Measurements from ENCODE around the gene SHMT1. TPM values are rescaled to one million over a fixed set of nuclear protein-coding genes. Genes with fewer than 3 reads are reported as not detected.
A peak's percentile ranks its signal among the peaks of the same experiment; 100 is the strongest.

Gene SHMT1
- total and polyA plus RNA-seq, 4 donors: 39.6 to 360 (median 325) TPM

- DNase-seq (ENCODE audit: low spot score): no peak
- TF ChIP-seq FOXA1 (IDR thresholded peaks at IDR 0.05): no peak
- no peak for TF ChIP-seq ATF3 (IDR thresholded peaks at IDR 0.05)
- Histone ChIP-seq H3K36me3 (ENCODE audit: control insufficient read depth in 4 of 4, insufficient read depth in 3 of 4, low read depth in 1 of 4, low read length in 3 of 4) (peaks cover 0 to 8% (median 7%) of the 10 kb centered on the region in 4 donors), H3K9me3 (ENCODE audit: control insufficient read depth in 4 of 4, low read length in 3 of 4) (no peaks in the 10 kb centered on the region), H3K27ac (ENCODE audit: low read depth in 1 of 2, low read length in 2 of 2) (peak overlapping the region; percentile 87 to 92), H3K27me3 (ENCODE audit: control insufficient read depth in 4 of 4, insufficient read depth in 4 of 4, low read length in 3 of 4) (no peaks in the 10 kb centered on the region), H3K4me1 (ENCODE audit: control insufficient read depth in 4 of 4, insufficient read depth in 4 of 4, low read length in 3 of 4) (peaks cover 6 to 63% (median 49%) of the 10 kb centered on the region in 4 donors), H3K4me3 (ENCODE audit: low read depth in 1 of 3, low read length in 3 of 3) (peak overlapping the region; percentile 73 to 96 (median 79)), H3K9ac (ENCODE audit: low read depth in 1 of 2, low read length in 2 of 2) (peak overlapping the region; percentile 29 to 87)
- WGBS: 7% methylated on average over 18 of the region's 18 CpGs
Measured at GRCh38 chr17:18315562-18315922, 47.8 kb downstream of the SHMT1 start.

- H3K27me3 ChIP-seq (ENCODE audit: control insufficient read depth in 4 of 4, insufficient read depth in 4 of 4, low read length in 3 of 4): no peaks in the 10 kb centered on the region
- H3K9me3 ChIP-seq (ENCODE audit: control insufficient read depth in 4 of 4, low read length in 3 of 4): no peaks in the 10 kb centered on the region
- DNase-seq (ENCODE audit: low spot score): peak; percentile 95
- peaks cover 6 to 59% (median 47%) of the 10 kb centered on the region in 4 donors for H3K4me1 ChIP-seq (ENCODE audit: control insufficient read depth in 4 of 4, insufficient read depth in 4 of 4, low read length in 3 of 4)
- no peak for TF ChIP-seq HNF4G (IDR thresholded peaks at IDR 0.05)
- peak; percentile 81 for TF ChIP-seq NR2F2 (IDR thresholded peaks at IDR 0.05)
- no peak for TF ChIP-seq FOXA1 (IDR thresholded peaks at IDR 0.05)
- no peak for TF ChIP-seq RAD21 (IDR thresholded peaks at IDR 0.05)
- TF ChIP-seq SP1 (IDR thresholded peaks at IDR 0.05): peak; percentile 72
- peak; percentile 81 to 93 for TF ChIP-seq EGR1 (IDR thresholded peaks at IDR 0.05; ENCODE audit: low read depth in 2 of 2)
- peak; percentile 69 to 73 for TF ChIP-seq RXRA (IDR thresholded peaks at IDR 0.05)
- TF ChIP-seq ATF3 (IDR thresholded peaks at IDR 0.05): peak; percentile 73
- peak; percentile 55 to 57 for TF ChIP-seq HNF4A (conservative IDR thresholded peaks at IDR 0.05)
- peak; percentile 94 for TF ChIP-seq ZBTB33 (IDR thresholded peaks at IDR 0.05)
- TF ChIP-seq JUND (IDR thresholded peaks at IDR 0.05): peak in 1 of 2 donors; percentile 52
- no peak for TF ChIP-seq REST (IDR thresholded peaks at IDR 0.05)
- TF ChIP-seq FOXA2 (IDR thresholded peaks at IDR 0.05): no peak
- peak; percentile 99 for TF ChIP-seq YY1 (IDR thresholded peaks at IDR 0.05)
- TF ChIP-seq MAX (IDR thresholded peaks at IDR 0.05): peak; percentile 96
- peak; percentile 82 to 93 for TF ChIP-seq GABPA (IDR thresholded peaks at IDR 0.05 in 1 of 2, conservative IDR thresholded peaks at IDR 0.05 in 1 of 2)
- no peak for TF ChIP-seq TAF1 (conservative IDR thresholded peaks at IDR 0.05)
- TF ChIP-seq CTCF (IDR thresholded peaks at IDR 0.05; ENCODE audit: low read depth, low read length, missing input control): no peak
- H3K9ac ChIP-seq (ENCODE audit: low read depth in 1 of 2, low read length in 2 of 2): peak within 1 kb of the TSS; percentile 29 to 87
- H3K27ac ChIP-seq (ENCODE audit: low read depth in 1 of 2, low read length in 2 of 2): peak within 1 kb of the TSS; percentile 87 to 92
- under 1% methylated on average over 78 of the region's 78 CpGs for WGBS
- peaks cover 0 to 8% (median 6%) of the 10 kb centered on the region in 4 donors for H3K36me3 ChIP-seq (ENCODE audit: control insufficient read depth in 4 of 4, insufficient read depth in 3 of 4, low read depth in 1 of 4, low read length in 3 of 4)
- H3K4me3 ChIP-seq (ENCODE audit: low read depth in 1 of 3, low read length in 3 of 3): peak within 1 kb of the TSS; percentile 73 to 96 (median 79)
Measured at GRCh38 chr17:18314731-18315561, 48.4 kb downstream of the SHMT1 start, which contains the start of the genes SMCR8 and TOP3A. Gene SMCR8, plus strand, starts transcription at chr17:18315293. Its CDS starts 497 bp downstream, at chr17:18315790. Gene TOP3A, minus strand, starts transcription at chr17:18314994. Its CDS starts 216 bp downstream, at chr17:18314778.

All from liver (tissue), 9 donors.